Upper lobe of left lung (tissue), 6 donors: Measurements from ENCODE around the gene MMGT1. TPM values are rescaled to one million over a fixed set of nuclear protein-coding genes. Genes with fewer than 3 reads are reported as not detected.
"Not testable (repeated sequence)": the region's sequence is repeated elsewhere in the genome, so short reads cannot be mapped to it uniquely, and the experiment has no call there.

Experiments
- ATAC-seq, 2 donors: fragments of 200-7000 bp; cut with Tn5 transposase; one replicate each; pipeline ENCODE4 v1.9.1; 2022; ENCODE audit warnings: mild to moderate bottlenecking in 2 of 2, moderate library complexity in 2 of 2; ENCODE audit not compliant: low FRiP score in 2 of 2
- DNase-seq, 2 donors: peaks; one replicate each; pipeline ENCODE4 v3.0.0-alpha.2; 2019 to 2020
- H3K27ac ChIP-seq, 4 donors: fragments of 200-600 bp; sonication (generic); one replicate each; pipeline ENCODE4 v1.5.1; 2016 to 2019
- H3K27me3 ChIP-seq, 4 donors: fragments of 200-600 bp; sonication (generic); one replicate each; pipeline ENCODE4 v1.5.1; 2017 to 2019
- H3K36me3 ChIP-seq, 4 donors: fragments of 200-600 bp; sonication (generic); one replicate each; pipeline ENCODE4 v1.5.1; 2016 to 2019
- H3K4me1 ChIP-seq, 4 donors: fragments of 200-600 bp; sonication (generic); one replicate each; pipeline ENCODE4 v1.5.1; 2018 to 2019
- H3K4me3 ChIP-seq, 4 donors: fragments of 200-600 bp; sonication (generic); one replicate each; pipeline ENCODE4 v1.5.1; 2017 to 2019; ENCODE audit warnings: mild to moderate bottlenecking in 2 of 4, moderate library complexity in 1 of 4
- H3K9me3 ChIP-seq, 4 donors: fragments of 200-600 bp; sonication (generic); one replicate each; pipeline ENCODE4 v1.5.1; 2018 to 2019
- CTCF ChIP-seq, 6 experiments: fragments of 450-650 bp in 4 of 6; fragments of 200-600 bp in 2 of 6; sonication (generic) in 2 of 6; IDR thresholded peaks; one replicate each; pipeline ENCODE4 v1.5.1; 2016 to 2019; ENCODE audit warnings: antibody characterized with exemption in 6 of 6
- EP300 ChIP-seq, 4 donors: sonication (generic); formaldehyde crosslinking; IDR thresholded peaks; one replicate each; pipeline ENCODE4 v1.5.1; 2017; ENCODE audit warnings: antibody characterized with exemption in 4 of 4, control low read depth in 2 of 4
- POLR2A ChIP-seq, 4 donors: fragments of 450-650 bp; IDR thresholded peaks; one replicate each; pipeline ENCODE4 v1.5.1; 2016 to 2017; ENCODE audit warnings: antibody characterized with exemption in 4 of 4, mild to moderate bottlenecking in 2 of 4
- POLR2AphosphoS5 ChIP-seq, 2 donors: sonication (generic); formaldehyde crosslinking; IDR thresholded peaks; one replicate each; pipeline ENCODE4 v1.5.1; 2017; ENCODE audit warnings: antibody characterized with exemption in 2 of 2
- WGBS, 2 donors: methylation state at CpG; one replicate each; pipeline ENCODE4 v1.1.5; 2017 to 2018; 5-methylcytosine and 5-hydroxymethylcytosine counted together
- total RNA-seq, 6 donors: library from RNA; depleted of rRNA in 4 of 6; stranded (reverse); fragments of >200 nt in 4 of 6; gene quantifications; one replicate each; pipeline versions ENCODE4 v1.1.0 to v1.2.1, GENCODE V29; 2016 to 2021
- donor health status: DM: no; HTN: no; CAD: no; lungs with moderate emphysema.
- donor health status: DM: no; HTN: yes; CAD: no; lungs with severe emphysema.

MMGT1 gene
- total RNA-seq, 6 donors from 2014 or later: 7.2 to 32.2 (median 24.9) TPM

- ATAC-seq: peak in 1 of 2 donors; percentile 26
- Histone ChIP-seq H3K27me3 (no peaks in the 10 kb centered on the region), H3K27ac (no peak overlapping the region), H3K9me3 (no peaks in the 10 kb centered on the region), H3K36me3 (no peaks in the 10 kb centered on the region), H3K4me3 (no peak overlapping the region), H3K4me1 (no peaks in the 10 kb centered on the region)
- TF ChIP-seq POLR2A (IDR thresholded peaks at IDR 0.05) (no peak), POLR2AphosphoS5 (IDR thresholded peaks at IDR 0.05) (no peak), EP300 (IDR thresholded peaks at IDR 0.05) (no peak), CTCF (IDR thresholded peaks at IDR 0.05) (no peak)
- no peak for DNase-seq
- WGBS, 2 donors: 57 to 95% methylated on average over 4 of the region's 4 CpGs
Measured at GRCh38 chrX:135951291-135951690, 22.5 kb downstream of the MMGT1 start.

GRCh38 chrX:135944486-135944885 lies 29.3 kb downstream of the MMGT1 start:
- Histone ChIP-seq H3K36me3 (no peaks in the 10 kb centered on the region), H3K27me3 (no peaks in the 10 kb centered on the region), H3K4me3 (no peak overlapping the region), H3K27ac (no peak overlapping the region), H3K4me1 (no peaks in the 10 kb centered on the region), H3K9me3 (no peaks in the 10 kb centered on the region)
- WGBS, 2 donors: 65 to 85% methylated on average over 2 of the region's 2 CpGs
- TF ChIP-seq POLR2AphosphoS5 (IDR thresholded peaks at IDR 0.05) (no peak), CTCF (IDR thresholded peaks at IDR 0.05) (no peak)
- ATAC-seq (no peak), DNase-seq (no peak)

GRCh38 chrX:135931644-135932487 lies 41.9 kb downstream of the MMGT1 start:
- WGBS, 2 donors: 38 to 56% methylated on average over 15 to 19 of the region's 19 CpGs
- no peaks in the 10 kb centered on the region for H3K36me3 ChIP-seq
- no peaks in the 10 kb centered on the region for H3K27me3 ChIP-seq
- ATAC-seq (peak; percentile 63 to 75), DNase-seq (peak; percentile 19 to 49)
- H3K27ac ChIP-seq: no peak overlapping the region
- TF ChIP-seq CTCF (IDR thresholded peaks at IDR 0.05): peak; percentile 26 to 74 (median 53)
- TF ChIP-seq EP300 (IDR thresholded peaks at IDR 0.05): no peak
- H3K9me3 ChIP-seq: no peaks in the 10 kb centered on the region
- no peaks in the 10 kb centered on the region for H3K4me1 ChIP-seq
- H3K4me3 ChIP-seq: no peak overlapping the region

GRCh38 chrX:135927897-135928296 lies 45.9 kb downstream of the MMGT1 start:
- DNase-seq: no peak
- Histone ChIP-seq H3K9me3 (no peaks in the 10 kb centered on the region), H3K4me3 (no peak overlapping the region), H3K27me3 (no peaks in the 10 kb centered on the region), H3K27ac (no peak overlapping the region), H3K4me1 (no peaks in the 10 kb centered on the region), H3K36me3 (no peaks in the 10 kb centered on the region)
- TF ChIP-seq CTCF (IDR thresholded peaks at IDR 0.05) (no peak), POLR2A (IDR thresholded peaks at IDR 0.05) (no peak), EP300 (IDR thresholded peaks at IDR 0.05) (no peak), POLR2AphosphoS5 (IDR thresholded peaks at IDR 0.05) (no peak)
- 41 to 50% methylated on average over 2 of the region's 2 CpGs for WGBS, 2 donors
- ATAC-seq: no peak

- DNase-seq (no peak), ATAC-seq (no peak)
- H3K27me3 ChIP-seq: no peaks in the 10 kb centered on the region
- H3K4me3 ChIP-seq: no peak overlapping the region
- TF ChIP-seq CTCF (IDR thresholded peaks at IDR 0.05) (no peak), POLR2A (IDR thresholded peaks at IDR 0.05) (no peak), POLR2AphosphoS5 (IDR thresholded peaks at IDR 0.05) (no peak), EP300 (IDR thresholded peaks at IDR 0.05) (no peak)
- no peaks in the 10 kb centered on the region for H3K36me3 ChIP-seq
- H3K9me3 ChIP-seq: no peaks in the 10 kb centered on the region
- 61 to 66% methylated on average over 5 of the region's 5 CpGs for WGBS, 2 donors
- H3K4me1 ChIP-seq: no peaks in the 10 kb centered on the region
- H3K27ac ChIP-seq: no peak overlapping the region
Measured at GRCh38 chrX:135923353-135923752, 50.4 kb downstream of the MMGT1 start.

GRCh38 chrX:135920516-135920915 lies 53.3 kb downstream of the MMGT1 start:
- H3K4me1 ChIP-seq, H3K36me3 ChIP-seq, H3K4me3 ChIP-seq, ATAC-seq, DNase-seq, H3K27ac ChIP-seq, H3K9me3 ChIP-seq, H3K27me3 ChIP-seq: not testable (repeated sequence)
- 40 to 71% methylated on average over 1 of the region's 1 CpG for WGBS, 2 donors
